Keratinocyte (primary cell): ENCODE measurements around the gene ZNF516. TPM values are rescaled to one million over a fixed set of nuclear protein-coding genes. Genes with fewer than 3 reads are reported as not detected.

Experiments used
- DNase-seq: peaks from one replicate; pipeline ENCODE4 v3.0.0-alpha.2; 2011; ENCODE audit warnings: low read depth, missing footprints, low spot score
- FAIRE-seq: peaks from 2 replicates; lab custom pipeline; 2011; peaks lifted over from hg19 to GRCh38; lab: Jason Lieb, UNC
- H2AFZ ChIP-seq: 2 replicates; pipeline ENCODE4 v1.6.0; 2012; ENCODE audit warnings: low read length, control low read depth, inconsistent platforms; ENCODE audit not compliant: control insufficient read depth
- H3K27ac ChIP-seq: 2 replicates; pipeline ENCODE4 v1.5.1; 2011; ENCODE audit warnings: low read length; ENCODE audit not compliant: control insufficient read depth, insufficient read depth
- H3K27me3 ChIP-seq: 3 replicates; pipeline ENCODE4 v1.6.0; 2011; ENCODE audit warnings: low read length; ENCODE audit not compliant: control insufficient read depth, insufficient read depth; ENCODE audit errors: extremely low read depth
- H3K36me3 ChIP-seq, 2 experiments: 2 replicates in 1 of 2; 3 replicates in 1 of 2; pipeline ENCODE4 v1.5.1; 2011; ENCODE audit warnings: low read length in 2 of 2, mild to moderate bottlenecking in 1 of 2; ENCODE audit not compliant: control insufficient read depth in 2 of 2, insufficient read depth in 2 of 2; ENCODE audit errors: extremely low read depth in 1 of 2
- H3K4me1 ChIP-seq: 3 replicates; pipeline ENCODE4 v1.5.1; 2011; ENCODE audit warnings: low read length; ENCODE audit not compliant: control insufficient read depth, insufficient read depth; ENCODE audit errors: extremely low read depth
- H3K4me2 ChIP-seq: 3 replicates; pipeline ENCODE4 v1.6.0; 2011; ENCODE audit warnings: low read depth, low read length; ENCODE audit not compliant: control insufficient read depth, insufficient read depth; ENCODE audit errors: extremely low read depth
- H3K4me3 ChIP-seq, 3 experiments: fragments of 200-600 bp in 1 of 3; sonication (generic) in 1 of 3; 2 replicates in 2 of 3; 3 replicates in 1 of 3; pipeline ENCODE4 v1.5.1; 2011 to 2016; ENCODE audit warnings: low read length in 3 of 3, mild to moderate bottlenecking in 3 of 3, control low read depth in 2 of 3, inconsistent platforms in 1 of 3, low read depth in 1 of 3, mixed read lengths in 1 of 3, mixed run types in 1 of 3, moderate library complexity in 1 of 3; ENCODE audit not compliant: control insufficient read depth in 2 of 3, insufficient read depth in 2 of 3; ENCODE audit errors: extremely low read depth in 1 of 3
- H3K79me2 ChIP-seq: 2 replicates; pipeline ENCODE4 v1.6.0; 2012; ENCODE audit warnings: low read length; ENCODE audit not compliant: control insufficient read depth, insufficient read depth
- H3K9ac ChIP-seq: 3 replicates; pipeline ENCODE4 v1.6.0; 2011; ENCODE audit warnings: low read length; ENCODE audit not compliant: control insufficient read depth, insufficient read depth; ENCODE audit errors: extremely low read depth
- H3K9me1 ChIP-seq: 3 replicates; pipeline ENCODE4 v1.6.0; 2011; ENCODE audit warnings: low read length; ENCODE audit not compliant: control insufficient read depth, insufficient read depth; ENCODE audit errors: extremely low read depth
- H3K9me3 ChIP-seq: 2 replicates; pipeline ENCODE4 v1.5.1; 2012; ENCODE audit warnings: low read depth, low read length; ENCODE audit not compliant: control insufficient read depth
- H4K20me1 ChIP-seq: 3 replicates; pipeline ENCODE4 v1.6.0; 2011; ENCODE audit warnings: low read length; ENCODE audit not compliant: control insufficient read depth, insufficient read depth; ENCODE audit errors: extremely low read depth
- CTCF ChIP-seq, 3 experiments: IDR thresholded peaks in 1 of 3; conservative IDR thresholded peaks in 1 of 3; optimal IDR thresholded peaks in 1 of 3; 2 replicates in 2 of 3; 3 replicates in 1 of 3; pipeline versions ENCODE3 to v1.5.1; 2011; ENCODE audit warnings: low read length in 3 of 3, mild to moderate bottlenecking in 3 of 3, moderate library complexity in 2 of 3, control low read depth in 1 of 3, inconsistent platforms in 1 of 3; ENCODE audit not compliant: insufficient read depth in 2 of 3; ENCODE audit errors: extremely low read depth in 1 of 3
- EZH2 ChIP-seq: IDR thresholded peaks from one replicate; pipeline ENCODE4 v1.6.1; 2012; ENCODE audit warnings: inconsistent platforms, mild to moderate bottlenecking, low read length, moderate library complexity
- dilution Hi-C: fragments of 300-500 bp; cut with MboI; formaldehyde crosslinking; loops from one replicate; pipeline ENCODE4 v1.7.0; 2020; ENCODE audit warnings: low sequenced_read_pairs; ENCODE audit not compliant: extremely low pct_ligation_motif_present
- polyA plus RNA-seq, 5 experiments: library from polyadenylated mRNA; depleted of rRNA in 3 of 5; stranded (reverse) in 3 of 5; stranded (forward) in 1 of 5; unstranded in 1 of 5; fragments of >200 nt; gene quantifications; 1 replicate in 1 of 5; 2 replicates in 3 of 5; 3 replicates in 1 of 5; pipeline versions ENCODE4 v1.2.1 to v1.2.3, GENCODE V29; 2011 to 2012; ENCODE audit warnings: missing spikeins in 2 of 5, low read depth in 1 of 5, low replicate concordance in 1 of 5

Gene ZNF516
- polyA plus RNA-seq, 1 donor (not counting 4 experiments of a cell fraction or from before 2014, with no cell fraction given) = 9.3 TPM

- H3K4me3 ChIP-seq = no peak overlapping the region
- no peak overlapping the region for H3K27ac ChIP-seq
- no peaks in the 10 kb centered on the region for H4K20me1 ChIP-seq
- H3K27me3 ChIP-seq = no peaks in the 10 kb centered on the region
- peaks cover 2% of the 10 kb centered on the region for H3K79me2 ChIP-seq
- H3K9me3 ChIP-seq = no peaks in the 10 kb centered on the region
- H3K4me1 ChIP-seq = peaks cover 5% of the 10 kb centered on the region
- no peak overlapping the region for H3K9ac ChIP-seq
- FAIRE-seq (no peak), DNase-seq (no peak)
- no peak overlapping the region for H3K4me2 ChIP-seq
- H3K36me3 ChIP-seq = no peaks in the 10 kb centered on the region
- TF ChIP-seq EZH2 (no peak), CTCF (optimal IDR thresholded peaks at IDR 0.05 in 1 of 3, IDR thresholded peaks at IDR 0.05 in 1 of 3, conservative IDR thresholded peaks at IDR 0.05 in 1 of 3; ENCODE audit: extremely low read depth in 1 of 3, insufficient read depth in 2 of 3, low read length in 3 of 3) (no peak)
- no peaks in the 10 kb centered on the region for H3K9me1 ChIP-seq
- dilution Hi-C loops = no loop called here
- H2AFZ ChIP-seq = no peak overlapping the region
Observed at GRCh38 chr18:76499021-76499420, 4.0 kb upstream of the ZNF516 start.

GRCh38 chr18:76498064-76498463 is 3.0 kb upstream of the ZNF516 start:
- H3K4me1 ChIP-seq = peaks cover 9% of the 10 kb centered on the region
- H3K79me2 ChIP-seq = peaks cover 4% of the 10 kb centered on the region
- no peak overlapping the region for H3K4me3 ChIP-seq
- H4K20me1 ChIP-seq = no peaks in the 10 kb centered on the region
- FAIRE-seq = no peak
- no peak overlapping the region for H3K9ac ChIP-seq
- H3K4me2 ChIP-seq = no peak overlapping the region
- no peak for DNase-seq
- H3K27ac ChIP-seq = no peak overlapping the region
- TF ChIP-seq CTCF (optimal IDR thresholded peaks at IDR 0.05 in 1 of 3, IDR thresholded peaks at IDR 0.05 in 1 of 3, conservative IDR thresholded peaks at IDR 0.05 in 1 of 3; ENCODE audit: extremely low read depth in 1 of 3, insufficient read depth in 2 of 3, low read length in 3 of 3) (no peak), EZH2 (no peak)
- no peak overlapping the region for H2AFZ ChIP-seq
- H3K9me3 ChIP-seq = no peaks in the 10 kb centered on the region
- H3K27me3 ChIP-seq = no peaks in the 10 kb centered on the region
- no peaks in the 10 kb centered on the region for H3K9me1 ChIP-seq
- dilution Hi-C loops = no loop called here
- no peaks in the 10 kb centered on the region for H3K36me3 ChIP-seq
